Measurements from ENCODE around the gene HNRNPUL1.

DNA sequence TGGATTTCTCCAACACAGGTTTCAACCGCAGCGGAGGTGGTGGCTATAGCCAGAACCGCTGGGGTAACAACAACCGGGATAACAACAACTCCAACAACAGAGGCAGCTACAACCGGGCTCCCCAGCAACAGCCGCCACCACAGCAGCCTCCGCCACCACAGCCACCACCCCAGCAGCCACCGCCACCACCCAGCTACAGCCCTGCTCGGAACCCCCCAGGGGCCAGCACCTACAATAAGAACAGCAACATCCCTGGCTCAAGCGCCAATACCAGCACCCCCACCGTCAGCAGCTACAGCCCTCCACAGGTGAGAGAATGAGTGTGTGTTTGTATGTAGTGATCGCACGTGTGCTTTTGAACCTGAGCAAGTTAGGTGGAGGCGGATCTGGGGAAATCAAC is 39.8 kb downstream of the HNRNPUL1 start:
- TF ChIP-seq CTCF (optimal IDR thresholded peaks at IDR 0.05 in 1 of 3, IDR thresholded peaks at IDR 0.05 in 1 of 3, conservative IDR thresholded peaks at IDR 0.05 in 1 of 3; ENCODE audit: extremely low read depth in 1 of 3, insufficient read depth in 2 of 3, low read length in 3 of 3) (no peak), EZH2 (IDR thresholded peaks at IDR 0.05; ENCODE audit: low read length) (no peak)
